ENCODE results near the gene KIAA1328.

The KIAA1328 gene

GRCh38 chr18:36953047-36953446 is 124.1 kb downstream of the KIAA1328 start:
- no peak for DNase-seq (ENCODE audit: low read depth)

- no peak for DNase-seq (ENCODE audit: low read depth)
These were observed 131.1 kb downstream of the KIAA1328 start for GRCh38 chr18:36960038-36960437.

GRCh38 chr18:36963464-36963863 is 134.5 kb downstream of the KIAA1328 start:
- no peak for DNase-seq (ENCODE audit: low read depth)

GRCh38 chr18:36974686-36975085 is 145.8 kb downstream of the KIAA1328 start:
- DNase-seq (ENCODE audit: low read depth): no peak

GRCh38 chr18:36977121-36977520 is 148.2 kb downstream of the KIAA1328 start:
- DNase-seq (ENCODE audit: low read depth): no peak

- no peak for DNase-seq (ENCODE audit: low read depth)
These were observed 164.1 kb downstream of the KIAA1328 start for GRCh38 chr18:36993068-36993467.

GRCh38 chr18:37006742-37007141 is 177.8 kb downstream of the KIAA1328 start:
- DNase-seq (ENCODE audit: low read depth): no peak

GRCh38 chr18:37012452-37012851 is 183.5 kb downstream of the KIAA1328 start:
- DNase-seq (ENCODE audit: low read depth): no peak

- DNase-seq (ENCODE audit: low read depth): no peak
These were observed 190.4 kb downstream of the KIAA1328 start for GRCh38 chr18:37019157-37019827.

- no peak for DNase-seq (ENCODE audit: low read depth)
These were observed 204.5 kb downstream of the KIAA1328 start for GRCh38 chr18:37033419-37033818.

- DNase-seq (ENCODE audit: low read depth): no peak
These were observed 213.5 kb downstream of the KIAA1328 start for GRCh38 chr18:37042381-37042780.

- DNase-seq (ENCODE audit: low read depth): no peak
These were observed 226.3 kb downstream of the KIAA1328 start for GRCh38 chr18:37055137-37055802.

- DNase-seq (ENCODE audit: low read depth): no peak
These were observed 235.3 kb downstream of the KIAA1328 start for GRCh38 chr18:37064187-37064586.

GRCh38 chr18:37065254-37065653 is 236.3 kb downstream of the KIAA1328 start:
- no peak for DNase-seq (ENCODE audit: low read depth)

GRCh38 chr18:37084912-37085311 is 256.0 kb downstream of the KIAA1328 start:
- DNase-seq (ENCODE audit: low read depth): no peak

GRCh38 chr18:37085362-37085761 is 256.4 kb downstream of the KIAA1328 start:
- no peak for DNase-seq (ENCODE audit: low read depth)

- DNase-seq (ENCODE audit: low read depth): no peak
These were observed 279.0 kb downstream of the KIAA1328 start for GRCh38 chr18:37107748-37108522.

- no peak for DNase-seq (ENCODE audit: low read depth)
These were observed 293.9 kb downstream of the KIAA1328 start for GRCh38 chr18:37122877-37123276.

GRCh38 chr18:37124516-37124915 is 295.6 kb downstream of the KIAA1328 start:
- no peak for DNase-seq (ENCODE audit: low read depth)

GRCh38 chr18:37135177-37135576 is 306.2 kb downstream of the KIAA1328 start:
- no peak for DNase-seq (ENCODE audit: low read depth)

- no peak for DNase-seq (ENCODE audit: low read depth)
These were observed 309.5 kb downstream of the KIAA1328 start for GRCh38 chr18:37138456-37138855.

GRCh38 chr18:37139876-37140275 is 310.9 kb downstream of the KIAA1328 start:
- no peak for DNase-seq (ENCODE audit: low read depth)

GRCh38 chr18:37144921-37145320 is 316.0 kb downstream of the KIAA1328 start:
- no peak for DNase-seq (ENCODE audit: low read depth)

Data from HS-27A (cell line).